Heart left ventricle (tissue), 16 donors: ENCODE data around the gene ZMYND15. TPM values are rescaled to one million over a fixed set of nuclear protein-coding genes. Genes with fewer than 3 reads are reported as not detected.

Experiments used
- ATAC-seq, 4 donors: fragments of 200-7000 bp; cut with Tn5 transposase; one replicate each; pipeline ENCODE4 v1.9.1; 2020 to 2022; ENCODE audit warnings: moderate library complexity in 4 of 4, mild to moderate bottlenecking in 3 of 4, moderate number of reproducible peaks in 1 of 4
- DNase-seq, 5 donors: peaks; one replicate each; pipeline ENCODE4 v3.0.0-alpha.2; 2020
- H3K27ac ChIP-seq, 12 donors: fragments of 200-600 bp; sonication (generic) in 4 of 12; one replicate each; pipeline versions ENCODE4 v1.5.0 to v1.8.0; 2016 to 2022; ENCODE audit warnings: mild to moderate bottlenecking in 2 of 12
- H3K27me3 ChIP-seq, 9 donors: fragments of 200-600 bp; sonication (generic) in 2 of 9; one replicate each; pipeline versions ENCODE4 v1.5.1 to v1.8.0; 2016 to 2022; ENCODE audit warnings: mild to moderate bottlenecking in 3 of 9
- H3K36me3 ChIP-seq, 9 donors: fragments of 200-600 bp; sonication (generic) in 2 of 9; one replicate each; pipeline versions ENCODE4 v1.5.0 to v1.8.0; 2018 to 2022; ENCODE audit warnings: mild to moderate bottlenecking in 2 of 9
- H3K4me1 ChIP-seq, 12 donors: fragments of 200-600 bp; sonication (generic) in 4 of 12; one replicate each; pipeline versions ENCODE4 v1.5.0 to v1.8.0; 2016 to 2022; ENCODE audit warnings: mild to moderate bottlenecking in 3 of 12
- H3K4me3 ChIP-seq, 12 donors: fragments of 200-600 bp; sonication (generic) in 4 of 12; one replicate each; pipeline versions ENCODE4 v1.5.0 to v1.8.0; 2017 to 2022; ENCODE audit warnings: mild to moderate bottlenecking in 9 of 12, moderate library complexity in 4 of 12
- H3K9me3 ChIP-seq, 12 donors: fragments of 200-600 bp; sonication (generic) in 4 of 12; one replicate each; pipeline versions ENCODE4 v1.5.0 to v1.8.0; 2016 to 2022; ENCODE audit warnings: mild to moderate bottlenecking in 1 of 12
- CTCF ChIP-seq, 12 donors: fragments of 200-600 bp; sonication (generic) in 4 of 12; IDR thresholded peaks; one replicate each; pipeline versions ENCODE4 v1.5.0 to v1.8.0; 2018 to 2022; ENCODE audit warnings: antibody characterized with exemption in 12 of 12, mild to moderate bottlenecking in 5 of 12
- POLR2A ChIP-seq, 2 donors: fragments of 450-650 bp; IDR thresholded peaks; one replicate each; pipeline ENCODE4 v1.6.1; 2017; ENCODE audit warnings: antibody characterized with exemption in 2 of 2, mild to moderate bottlenecking in 2 of 2, moderate library complexity in 2 of 2
- WGBS, 4 donors: extraction: QIAGEN DNeasy Blood & Tissue Kit in 2 of 4; methylation state at CpG; one replicate each; pipeline versions ENCODE4 v1.1.5 to v1.1.7; 2013 to 2018; 5-methylcytosine and 5-hydroxymethylcytosine counted together
- intact Hi-C, 10 donors: fragments of 100-400 bp; cut with DNase I; formaldehyde crosslinking; loops; one replicate each; pipeline versions ENCODE4 v1.11.1 to v1.14.2; 2022
- polyA plus RNA-seq, 2 donors: library from polyadenylated mRNA; stranded (reverse); fragments of 200-250 nt; gene quantifications; one replicate each; pipeline ENCODE4 v1.2.3, GENCODE V29; 2013
- total RNA-seq, 9 donors: library from RNA; depleted of rRNA in 2 of 9; stranded (reverse); fragments of >200 nt in 2 of 9; fragmentation: NEBNext Ultra II Directional in 3 of 9; extraction: Animal tissue kit (Norgen Biotek cat#: 25700) in 3 of 9; gene quantifications; one replicate each; pipeline versions ENCODE4 v1.1.0 to v1.2.4, GENCODE V29; 2016 to 2023
- donor health status: ischemic (EF 13 %, LVEDD 7.1; RV severe dilation, severe dysfunction).
- donor health status: healthy with polysubstance abuse.
- donor health status: DM: no; HTN: yes; CAD: no.
- donor health status: DM: no; HTN: no; CAD: no.
- donor health status: ischemic (EF 25% LVEDD 6.9; RV normal size, moderate dysfunction).
- donor health status: ischemic (EF 25% LVEDD 5.7; RV mildly dilated, moderate dysfunction).
- donor health status: healthy.
- donor health status: DM: yes; HTN: yes; CAD: no.
- donor health status: ischemic (EF 35%, LVEDD 5.7; RV mildly dilated, moderate dysfunction).
- donor health status: nonischemic (EF 11% LVEDD 7.7; RV severe dilation, severe dysfunction).
- donor health status: DM: yes; HTN: yes; CAD: no.
- donor health status: PGD.
- donor health status: ischemic (EF 29% LVEDD 5.4; RV normal size, mild dysfunction).
- donor health status: nonischemic (EF 23%, LVEDD 6.1; RV moderate dilation, normal function).

The ZMYND15 gene
- total and polyA plus RNA-seq, 11 donors: 0.14 to 2.9 (median 0.36) TPM; not detected in 3

- ATAC-seq: peak; percentile 95
Measured at GRCh38 chr17:4709794-4710692, 29.6 kb upstream of the ZMYND15 start, which contains the start of gene ARRB2. Gene ARRB2, plus strand, starts transcription at chr17:4710632. Its CDS starts 90 bp downstream, at chr17:4710722.

GRCh38 chr17:4710693-4711634 is 28.7 kb upstream of the ZMYND15 start:
- H3K27ac ChIP-seq: peak overlapping the region; percentile 33 to 94 (median 77)
- ATAC-seq (peak in 2 of 4 donors; percentile 1 to 4), DNase-seq (peak in 2 of 5 donors; percentile 41 to 75)
- 11 to 23% (median 14%) methylated on average over 36 to 57 of the region's 57 CpGs for whole genome bisulfite sequencing, 4 donors
- intact Hi-C loops: loop anchor here in 6 of 10 donors (1.0 to 5.0 kb wide), 6 partner anchors 20 to 178 kb away; partner anchors contain the start of genes GLTPD2 (in 3 of the 6), MED11 (in 3 of the 6) and VMO1 (in 2 of the 6)
- peak overlapping the region; percentile 47 to 93 (median 72) for H3K4me3 ChIP-seq
- H3K9me3 ChIP-seq: no peaks in the 10 kb centered on the region
- peaks cover 0 to 42% (median 11%) of the 10 kb centered on the region in 12 donors for H3K4me1 ChIP-seq
- TF ChIP-seq CTCF (IDR thresholded peaks at IDR 0.05) (no peak), POLR2A (IDR thresholded peaks at IDR 0.05) (no peak)
- peaks cover 0 to 4% (median 0%) of the 10 kb centered on the region in 9 donors for H3K36me3 ChIP-seq
- H3K27me3 ChIP-seq: no peaks in the 10 kb centered on the region

More at GRCh38 chr17:4709794-4710692, 29.6 kb upstream of the ZMYND15 start, which contains the start of gene ARRB2:
- H3K4me1 ChIP-seq: peaks cover 0 to 42% (median 11%) of the 10 kb centered on the region in 12 donors
- H3K27me3 ChIP-seq: no peaks in the 10 kb centered on the region
- 1% methylated on average over 44 to 67 of the region's 67 CpGs for WGBS, 4 donors
- H3K9me3 ChIP-seq: no peaks in the 10 kb centered on the region
- H3K4me3 ChIP-seq: peak within 1 kb of the TSS; percentile 47 to 93 (median 72)
- peak; percentile 97 to 100 (median 98) for DNase-seq
- H3K36me3 ChIP-seq: no peaks in the 10 kb centered on the region
- H3K27ac ChIP-seq: peak within 1 kb of the TSS; percentile 33 to 94 (median 77)
- TF ChIP-seq POLR2A (IDR thresholded peaks at IDR 0.05) (peak in 1 of 2 donors; percentile 65), CTCF (IDR thresholded peaks at IDR 0.05) (peak; percentile 37 to 80 (median 61))
- intact Hi-C loops: loop anchor here in 7 of 10 donors (1.0 to 5.0 kb wide), 8 partner anchors 21 to 182 kb away; partner anchors contain the start of genes GLTPD2 (in 3 of the 7), MED11 (in 3 of the 7) and VMO1 (in 2 of the 7)

- intact Hi-C loops: loop anchor here in 5 of 10 donors (2.0 to 5.0 kb wide), 5 partner anchors 19 to 177 kb away; partner anchors contain the start of genes GLTPD2 (in 3 of the 5), VMO1 (in 2 of the 5) and MED11 (in 1 of the 5)
- Histone ChIP-seq H3K4me1 (peaks cover 0 to 42% (median 11%) of the 10 kb centered on the region in 12 donors), H3K36me3 (peaks cover 0 to 12% (median 0%) of the 10 kb centered on the region in 9 donors), H3K4me3 (peak overlapping the region in 8 of 12 donors; percentile 22 to 93 (median 72)), H3K27ac (peak overlapping the region in 9 of 12 donors; percentile 9 to 94 (median 71)), H3K9me3 (no peaks in the 10 kb centered on the region), H3K27me3 (no peaks in the 10 kb centered on the region)
- WGBS, 4 donors: 54 to 69% (median 61%) methylated on average over 6 of the region's 6 CpGs
- TF ChIP-seq CTCF (IDR thresholded peaks at IDR 0.05): no peak
- TF ChIP-seq POLR2A (IDR thresholded peaks at IDR 0.05): no peak
- ATAC-seq (peak in 2 of 4 donors; percentile 10 to 15), DNase-seq (peak in 4 of 5 donors; percentile 46 to 56 (median 50))
Measured at GRCh38 chr17:4711661-4712181, 27.9 kb upstream of the ZMYND15 start.
